Naive B cell (primary cell): ENCODE data around the gene ZMYND11. TPM values are rescaled to one million over a fixed set of nuclear protein-coding genes. Genes with fewer than 3 reads are reported as not detected.

Source experiments
- ATAC-seq, 2 donors: fragments of 150-1000 bp; cut with Tn5 transposase; 2 replicates each; pipeline ENCODE4 v1.10.0; 2021; ENCODE audit warnings: low read depth in 2 of 2, mild to moderate bottlenecking in 2 of 2, moderate library complexity in 2 of 2
- DNase-seq: peaks from one replicate; pipeline ENCODE4 v3.0.0; 2022
- H3K27ac Mint-ChIP-seq, 6 donors: one replicate each; pipeline ENCODE4 v1.8.0; 2020 to 2022; ENCODE audit warnings: mild to moderate bottlenecking in 6 of 6, mixed read lengths in 6 of 6, moderate library complexity in 5 of 6, inconsistent platforms in 2 of 6
- H3K27me3 Mint-ChIP-seq, 3 donors: one replicate each; pipeline ENCODE4 v1.8.0; 2021 to 2022; ENCODE audit warnings: mixed read lengths in 3 of 3, mild to moderate bottlenecking in 1 of 3
- H3K36me3 Mint-ChIP-seq, 2 donors: one replicate each; pipeline ENCODE4 v1.8.0; 2020 to 2022; ENCODE audit warnings: mixed read lengths in 2 of 2, inconsistent platforms in 1 of 2, mild to moderate bottlenecking in 1 of 2
- H3K4me1 Mint-ChIP-seq, 3 donors: one replicate each; pipeline ENCODE4 v1.8.0; 2020 to 2022; ENCODE audit warnings: mixed read lengths in 3 of 3, inconsistent platforms in 1 of 3, mild to moderate bottlenecking in 1 of 3, moderate library complexity in 1 of 3
- H3K4me3 Mint-ChIP-seq, 8 donors: one replicate each; pipeline ENCODE4 v1.8.0; 2020 to 2022; ENCODE audit warnings: mild to moderate bottlenecking in 8 of 8, mixed read lengths in 8 of 8, moderate library complexity in 8 of 8, inconsistent platforms in 2 of 8
- H3K9me3 Mint-ChIP-seq, 7 donors: one replicate each; pipeline ENCODE4 v1.8.0; 2020 to 2022; ENCODE audit warnings: mixed read lengths in 7 of 7, mild to moderate bottlenecking in 5 of 7, inconsistent platforms in 2 of 7, moderate library complexity in 1 of 7
- polyA plus RNA-seq, 6 donors: library from polyadenylated mRNA; unstranded; fragments of 300-500 nt; fragmentation: Illumina TruSeq; gene quantifications; one replicate each; pipeline ENCODE4 v1.2.3, GENCODE V29; 2021; ENCODE audit warnings: low read depth in 6 of 6

The ZMYND11 gene
- polyA plus RNA-seq, 6 donors from 2014 or later = 10.5 to 25.6 (median 20.7) TPM

- DNase-seq = no peak
- no peak for ATAC-seq
- Mint-ChIP-seq H3K36me3 (peaks cover 0 to 13% of the 10 kb centered on the region in 2 donors), H3K4me1 (peaks cover 0 to 3% (median 1%) of the 10 kb centered on the region in 3 donors), H3K27me3 (peaks cover 0 to 6% (median 6%) of the 10 kb centered on the region in 3 donors), H3K4me3 (no peak overlapping the region), H3K27ac (no peak overlapping the region), H3K9me3 (no peaks in the 10 kb centered on the region)
Measured at GRCh38 chr10:273088-273487, 137.8 kb downstream of the ZMYND11 start.

GRCh38 chr10:274866-275265, 139.6 kb downstream of the ZMYND11 start:
- no peaks in the 10 kb centered on the region for H3K9me3 Mint-ChIP-seq
- H3K4me1 Mint-ChIP-seq = peaks cover 0 to 3% (median 1%) of the 10 kb centered on the region in 3 donors
- DNase-seq = no peak
- H3K4me3 Mint-ChIP-seq = no peak overlapping the region
- peaks cover 0 to 8% (median 6%) of the 10 kb centered on the region in 3 donors for H3K27me3 Mint-ChIP-seq
- H3K27ac Mint-ChIP-seq = peak overlapping the region in 2 of 6 donors; percentile 19 to 47
- ATAC-seq = no peak
- peaks cover 0 to 13% of the 10 kb centered on the region in 2 donors for H3K36me3 Mint-ChIP-seq

- H3K4me3 Mint-ChIP-seq = no peak overlapping the region
- ATAC-seq (no peak), DNase-seq (no peak)
- no peaks in the 10 kb centered on the region for H3K9me3 Mint-ChIP-seq
- peaks cover 0 to 8% (median 6%) of the 10 kb centered on the region in 3 donors for H3K27me3 Mint-ChIP-seq
- H3K4me1 Mint-ChIP-seq = peaks cover 0 to 3% (median 1%) of the 10 kb centered on the region in 3 donors
- peaks cover under 1 to 18% of the 10 kb centered on the region in 2 donors for H3K36me3 Mint-ChIP-seq
- no peak overlapping the region for H3K27ac Mint-ChIP-seq
Measured at GRCh38 chr10:275680-276079, 140.4 kb downstream of the ZMYND11 start.

GRCh38 chr10:277963-278362, 142.7 kb downstream of the ZMYND11 start:
- peaks cover 0 to 3% (median 1%) of the 10 kb centered on the region in 3 donors for H3K4me1 Mint-ChIP-seq
- no peak overlapping the region for H3K27ac Mint-ChIP-seq
- ATAC-seq = no peak
- no peak for DNase-seq
- H3K4me3 Mint-ChIP-seq = no peak overlapping the region
- H3K27me3 Mint-ChIP-seq = peaks cover 0 to 10% (median 6%) of the 10 kb centered on the region in 3 donors
- peaks cover 10 to 25% of the 10 kb centered on the region in 2 donors for H3K36me3 Mint-ChIP-seq
- H3K9me3 Mint-ChIP-seq = no peaks in the 10 kb centered on the region

GRCh38 chr10:278707-279106, 143.5 kb downstream of the ZMYND11 start:
- H3K9me3 Mint-ChIP-seq = no peaks in the 10 kb centered on the region
- no peak overlapping the region for H3K4me3 Mint-ChIP-seq
- DNase-seq (no peak), ATAC-seq (no peak)
- peaks cover 0 to 3% (median 1%) of the 10 kb centered on the region in 3 donors for H3K4me1 Mint-ChIP-seq
- peaks cover 12 to 25% of the 10 kb centered on the region in 2 donors for H3K36me3 Mint-ChIP-seq
- H3K27me3 Mint-ChIP-seq = peaks cover 0 to 13% (median 6%) of the 10 kb centered on the region in 3 donors
- no peak overlapping the region for H3K27ac Mint-ChIP-seq

GRCh38 chr10:279232-279631, 144.0 kb downstream of the ZMYND11 start:
- Mint-ChIP-seq H3K27ac (peak overlapping the region in 1 of 6 donors; percentile 38), H3K4me1 (peaks cover 0 to 7% (median 1%) of the 10 kb centered on the region in 3 donors), H3K27me3 (peaks cover 0 to 13% (median 6%) of the 10 kb centered on the region in 3 donors), H3K4me3 (no peak overlapping the region), H3K9me3 (no peaks in the 10 kb centered on the region), H3K36me3 (peaks cover 17 to 25% of the 10 kb centered on the region in 2 donors)
- DNase-seq = no peak
- ATAC-seq = no peak

GRCh38 chr10:279655-280054, 144.4 kb downstream of the ZMYND11 start:
- peak overlapping the region in 2 of 6 donors; percentile 38 for H3K27ac Mint-ChIP-seq
- H3K4me3 Mint-ChIP-seq = no peak overlapping the region
- H3K4me1 Mint-ChIP-seq = peaks cover 0 to 9% (median 1%) of the 10 kb centered on the region in 3 donors
- peaks cover 0 to 13% (median 6%) of the 10 kb centered on the region in 3 donors for H3K27me3 Mint-ChIP-seq
- H3K36me3 Mint-ChIP-seq = peaks cover 20 to 25% of the 10 kb centered on the region in 2 donors
- H3K9me3 Mint-ChIP-seq = no peaks in the 10 kb centered on the region
- ATAC-seq = no peak
- no peak for DNase-seq

GRCh38 chr10:282294-283139, 147.3 kb downstream of the ZMYND11 start:
- no peak for DNase-seq
- H3K4me1 Mint-ChIP-seq = peaks cover 0 to 5% (median 4%) of the 10 kb centered on the region in 3 donors
- no peaks in the 10 kb centered on the region for H3K9me3 Mint-ChIP-seq
- no peak overlapping the region for H3K4me3 Mint-ChIP-seq
- ATAC-seq = no peak
- peaks cover 0 to 13% (median 2%) of the 10 kb centered on the region in 3 donors for H3K27me3 Mint-ChIP-seq
- H3K27ac Mint-ChIP-seq = peak overlapping the region in 1 of 6 donors; percentile 34
- H3K36me3 Mint-ChIP-seq = peaks cover 17 to 20% of the 10 kb centered on the region in 2 donors

- peaks cover 0 to 7% (median 0%) of the 10 kb centered on the region in 3 donors for H3K27me3 Mint-ChIP-seq
- no peak overlapping the region for H3K4me3 Mint-ChIP-seq
- peaks cover 0 to 4% (median 0%) of the 10 kb centered on the region in 7 donors for H3K9me3 Mint-ChIP-seq
- DNase-seq (no peak), ATAC-seq (no peak)
- peaks cover 0 to 5% (median 4%) of the 10 kb centered on the region in 3 donors for H3K4me1 Mint-ChIP-seq
- H3K36me3 Mint-ChIP-seq = peaks cover 11 to 20% of the 10 kb centered on the region in 2 donors
- H3K27ac Mint-ChIP-seq = no peak overlapping the region
Measured at GRCh38 chr10:283140-283479, 147.9 kb downstream of the ZMYND11 start.

GRCh38 chr10:283916-284356, 148.7 kb downstream of the ZMYND11 start:
- H3K9me3 Mint-ChIP-seq = peaks cover 0 to 4% (median 0%) of the 10 kb centered on the region in 7 donors
- DNase-seq = no peak
- no peak overlapping the region for H3K27ac Mint-ChIP-seq
- H3K36me3 Mint-ChIP-seq = peaks cover 11 to 20% of the 10 kb centered on the region in 2 donors
- peak in 1 of 2 donors; percentile 68 for ATAC-seq
- H3K27me3 Mint-ChIP-seq = peaks cover 0 to 4% (median 0%) of the 10 kb centered on the region in 3 donors
- H3K4me1 Mint-ChIP-seq = peaks cover 0 to 5% (median 4%) of the 10 kb centered on the region in 3 donors
- H3K4me3 Mint-ChIP-seq = no peak overlapping the region

GRCh38 chr10:285216-285615, 150.0 kb downstream of the ZMYND11 start:
- Mint-ChIP-seq H3K36me3 (peaks cover 11 to 20% of the 10 kb centered on the region in 2 donors), H3K4me3 (no peak overlapping the region), H3K4me1 (peaks cover 0 to 6% (median 4%) of the 10 kb centered on the region in 3 donors), H3K27me3 (peaks cover 0 to 6% (median 0%) of the 10 kb centered on the region in 3 donors), H3K27ac (peak overlapping the region in 2 of 6 donors; percentile 26 to 38), H3K9me3 (peaks cover 0 to 4% (median 0%) of the 10 kb centered on the region in 7 donors)
- ATAC-seq = no peak
- no peak for DNase-seq

GRCh38 chr10:287026-287709, 151.9 kb downstream of the ZMYND11 start:
- Mint-ChIP-seq H3K27me3 (peaks cover 0 to 9% (median 0%) of the 10 kb centered on the region in 3 donors), H3K9me3 (peaks cover 0 to 4% (median 0%) of the 10 kb centered on the region in 7 donors), H3K4me3 (no peak overlapping the region), H3K4me1 (peaks cover 0 to 9% (median 4%) of the 10 kb centered on the region in 3 donors), H3K36me3 (peaks cover 0 to 18% of the 10 kb centered on the region in 2 donors), H3K27ac (peak overlapping the region in 1 of 6 donors; percentile 72)
- no peak for ATAC-seq
- no peak for DNase-seq

GRCh38 chr10:287814-288213, 152.6 kb downstream of the ZMYND11 start:
- DNase-seq (no peak), ATAC-seq (no peak)
- H3K36me3 Mint-ChIP-seq = peaks cover 0 to 18% of the 10 kb centered on the region in 2 donors
- H3K27me3 Mint-ChIP-seq = peaks cover 0 to 9% (median 0%) of the 10 kb centered on the region in 3 donors
- peak overlapping the region in 2 of 6 donors; percentile 33 to 42 for H3K27ac Mint-ChIP-seq
- H3K9me3 Mint-ChIP-seq = peaks cover 0 to 6% (median 0%) of the 10 kb centered on the region in 7 donors
- H3K4me3 Mint-ChIP-seq = no peak overlapping the region
- peaks cover 4 to 9% (median 4%) of the 10 kb centered on the region in 3 donors for H3K4me1 Mint-ChIP-seq
